HG03460 (cell line): ENCODE data around the gene SLC35C1.
"Not testable (repeated sequence)": the region's sequence is repeated elsewhere in the genome, so short reads cannot be mapped to it uniquely, and the experiment has no call there.

Source experiments
- ATAC-seq: cut with Tn5 transposase; IDR thresholded peaks from one replicate; pipeline ENCODE4 v1.9.1; 2021; ENCODE audit not compliant: unreplicated experiment

SLC35C1 gene

GRCh38 chr11:45810431-45811108, 5.6 kb downstream of the SLC35C1 start:
- no peak for ATAC-seq

DNA sequence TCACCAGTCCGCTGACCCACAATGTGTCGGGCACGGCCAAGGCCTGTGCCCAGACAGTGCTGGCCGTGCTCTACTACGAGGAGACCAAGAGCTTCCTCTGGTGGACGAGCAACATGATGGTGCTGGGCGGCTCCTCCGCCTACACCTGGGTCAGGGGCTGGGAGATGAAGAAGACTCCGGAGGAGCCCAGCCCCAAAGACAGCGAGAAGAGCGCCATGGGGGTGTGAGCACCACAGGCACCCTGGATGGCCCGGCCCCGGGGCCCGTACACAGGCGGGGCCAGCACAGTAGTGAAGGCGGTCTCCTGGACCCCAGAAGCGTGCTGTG, 6.1 kb downstream of the SLC35C1 start:
- no peak for ATAC-seq

- no peak for ATAC-seq
Measured at GRCh38 chr11:45811571-45812290, 6.8 kb downstream of the SLC35C1 start.

GRCh38 chr11:45812581-45813548, 7.9 kb downstream of the SLC35C1 start:
- ATAC-seq, result no peak

GRCh38 chr11:45815747-45816146, 10.8 kb downstream of the SLC35C1 start:
- no peak for ATAC-seq

DNA sequence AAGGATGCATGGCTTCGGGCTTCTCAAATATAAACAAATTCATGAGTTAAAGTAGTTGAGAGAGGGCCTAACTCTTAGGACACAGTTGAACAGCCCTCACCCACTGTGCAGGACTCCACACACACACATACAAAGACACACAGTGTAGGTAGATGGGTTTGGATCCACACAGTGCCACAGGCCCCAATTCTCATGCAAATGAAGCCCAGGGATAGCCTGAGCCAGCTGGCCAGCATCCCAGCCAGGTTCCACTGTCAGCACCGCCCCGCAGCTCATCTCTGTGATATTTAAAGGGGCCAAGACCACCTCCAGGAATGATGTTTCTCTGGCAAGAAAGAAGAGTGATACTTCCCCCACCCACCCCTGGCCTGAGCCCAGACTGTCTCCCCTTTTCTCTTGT, 11.7 kb downstream of the SLC35C1 start:
- no peak for ATAC-seq

GRCh38 chr11:45817191-45817590, 12.2 kb downstream of the SLC35C1 start:
- ATAC-seq, result peak; percentile 80

DNA sequence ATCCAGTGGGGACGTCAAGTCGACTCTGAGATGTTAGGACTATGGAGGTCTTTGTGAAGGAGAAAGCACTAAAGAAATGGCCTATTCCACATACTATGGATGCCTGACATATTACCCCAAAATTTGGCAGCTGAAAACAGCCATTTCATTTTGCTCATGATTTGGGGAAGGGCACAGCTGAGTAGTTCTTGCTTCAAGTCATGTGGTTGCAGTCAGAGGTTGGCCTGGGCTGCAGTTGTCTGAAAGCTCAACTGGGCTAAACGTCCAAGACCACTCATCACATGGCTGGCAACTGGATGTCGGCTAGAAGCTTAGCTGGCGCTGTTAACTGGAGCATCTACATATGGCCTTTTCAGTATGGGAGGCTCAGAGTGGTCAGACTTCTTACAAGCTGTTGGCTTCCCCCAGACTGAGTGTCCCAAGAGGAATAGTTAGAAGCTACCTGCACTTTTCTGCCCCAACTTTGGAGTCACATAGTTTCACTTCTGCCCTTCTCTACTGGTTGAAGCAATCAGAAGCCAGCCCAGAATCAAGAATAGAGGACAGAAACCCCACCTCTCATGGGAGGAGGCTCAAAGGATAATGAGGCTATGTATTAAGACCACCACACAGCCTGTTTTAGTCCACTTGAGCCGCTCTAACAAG, 14.1 kb downstream of the SLC35C1 start:
- no peak for ATAC-seq

DNA sequence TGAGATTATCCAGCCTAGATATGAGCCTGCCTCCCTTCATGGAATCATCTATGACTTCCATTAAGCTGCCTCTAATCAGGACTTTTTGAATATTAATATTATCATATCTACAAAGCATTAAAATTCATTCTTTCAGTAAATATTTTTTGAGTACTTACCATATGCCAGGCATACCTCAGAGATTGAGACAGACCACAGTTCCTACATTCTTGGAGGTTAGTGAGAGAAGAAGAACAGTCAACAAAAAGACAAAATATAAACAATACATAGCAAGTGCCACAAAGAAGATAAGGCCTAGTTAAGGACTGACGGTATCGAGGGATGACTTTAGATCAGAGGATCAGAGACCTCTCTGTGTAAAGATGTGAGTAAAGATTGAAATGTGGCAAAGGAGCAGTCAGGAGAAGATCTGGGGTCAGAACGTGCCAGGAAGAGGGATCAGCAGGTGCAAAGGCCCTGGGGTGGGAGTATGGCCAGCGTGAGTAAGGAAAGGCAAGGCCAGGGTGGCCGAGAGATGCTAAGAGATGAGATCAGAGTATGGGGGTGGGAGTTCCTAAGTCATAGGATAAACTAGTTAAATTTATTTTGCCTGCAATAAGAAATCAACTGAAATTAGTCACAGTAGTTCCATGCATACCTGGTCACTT, 15.4 kb downstream of the SLC35C1 start:
- ATAC-seq, result no peak

GRCh38 chr11:45826492-45826891, 21.5 kb downstream of the SLC35C1 start:
- not testable (repeated sequence) for ATAC-seq

GRCh38 chr11:45827123-45827522, 22.2 kb downstream of the SLC35C1 start:
- no peak for ATAC-seq

GRCh38 chr11:45828996-45829395, 24.0 kb downstream of the SLC35C1 start:
- ATAC-seq, result no peak

- ATAC-seq, result no peak
Measured at GRCh38 chr11:45830596-45830995, 25.6 kb downstream of the SLC35C1 start.

- no peak for ATAC-seq
Measured at GRCh38 chr11:45832811-45833441, 28.0 kb downstream of the SLC35C1 start.

DNA sequence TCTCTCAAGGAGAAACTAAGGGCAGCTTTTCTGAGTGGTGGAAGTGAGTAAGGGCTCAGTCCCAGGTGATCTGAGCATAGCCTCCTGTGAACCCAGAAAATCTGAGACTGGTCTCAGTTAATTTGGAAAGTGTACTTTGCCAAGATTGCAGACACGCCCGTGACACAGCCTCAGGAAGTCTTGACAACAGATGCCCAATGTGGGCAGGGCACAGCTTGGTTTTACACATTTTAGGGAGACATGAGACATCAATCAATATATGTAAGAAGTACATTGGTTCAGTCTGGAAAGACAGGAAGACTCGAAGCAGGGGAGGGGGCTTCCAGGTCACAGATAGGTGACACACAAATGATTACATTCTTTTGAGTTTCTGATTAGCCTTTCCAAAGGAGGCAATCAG, 28.8 kb downstream of the SLC35C1 start:
- no peak for ATAC-seq

- no peak for ATAC-seq
Measured at GRCh38 chr11:45834298-45834756, 29.4 kb downstream of the SLC35C1 start.

- no peak for ATAC-seq
Measured at GRCh38 chr11:45839204-45839603, 34.3 kb downstream of the SLC35C1 start.

DNA sequence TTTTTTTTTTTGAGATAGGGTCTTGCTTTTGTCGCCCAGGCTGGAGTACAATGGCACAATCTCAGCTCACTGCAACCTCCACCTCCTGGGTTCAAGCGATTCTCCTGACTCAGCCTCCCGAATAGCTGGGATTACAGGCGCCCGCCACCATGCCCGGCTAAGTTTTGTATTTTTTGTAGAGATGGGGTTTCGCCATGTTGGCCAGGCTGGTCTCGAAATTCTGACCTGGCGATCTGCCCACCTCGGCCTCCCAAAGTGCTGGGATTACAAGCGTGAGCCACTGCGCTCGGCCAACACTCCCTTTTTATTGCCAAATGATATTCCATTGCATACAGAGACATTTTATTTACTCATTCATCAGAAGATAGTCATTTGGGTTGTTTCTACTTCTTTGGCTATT, 35.3 kb downstream of the SLC35C1 start:
- ATAC-seq, result not testable (repeated sequence)

DNA sequence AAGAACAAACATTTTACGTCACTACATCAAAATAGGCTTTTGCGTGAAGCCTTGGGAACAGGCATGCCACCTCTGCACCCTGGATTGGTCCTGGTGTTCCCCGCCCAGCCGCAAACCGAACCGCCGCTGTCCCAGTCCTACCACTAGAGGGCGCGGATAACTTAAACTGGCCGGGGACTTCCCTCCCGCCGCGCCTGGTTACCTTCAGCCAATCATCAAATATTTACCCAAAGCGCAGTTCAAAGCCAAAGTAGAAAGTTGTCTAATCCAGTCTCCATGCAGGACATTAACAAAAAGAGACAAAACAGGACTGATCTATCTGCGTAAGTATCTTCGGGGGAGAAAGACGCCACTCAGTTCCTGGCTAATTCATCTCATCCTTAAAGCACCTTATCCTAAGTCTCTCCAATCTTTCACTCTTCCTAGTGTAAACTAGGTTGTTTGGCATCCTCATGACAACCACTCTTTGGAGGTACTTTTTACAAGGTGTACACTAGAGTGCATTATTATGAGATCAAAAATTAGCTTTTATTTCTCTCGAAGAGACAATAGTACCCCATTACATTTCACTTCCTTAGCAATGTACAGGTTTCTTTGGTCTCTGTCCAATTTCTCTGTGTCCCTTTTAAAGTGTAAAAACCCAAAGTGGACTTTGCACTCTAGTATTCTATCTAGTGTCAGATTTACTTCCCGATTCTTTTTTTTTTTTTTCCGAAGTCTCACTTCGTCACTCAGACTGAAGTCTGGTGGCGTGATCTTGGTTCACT, 38.4 kb downstream of the SLC35C1 start:
- ATAC-seq, result no peak
